ENCODE measurements around the gene FBXO21.
"Not testable (repeated sequence)": the region's sequence is repeated elsewhere in the genome, so short reads cannot be mapped to it uniquely, and the experiment has no call there.

The FBXO21 gene

GRCh38 chr12:117190210-117190781 lies at the start of gene FBXO21:
Gene FBXO21, minus strand, starts transcription at chr12:117190470. Its CDS starts 14 bp downstream, at chr12:117190456.
- DNase-seq: peak; percentile 93

- peak; percentile 87 for DNase-seq
Measured at GRCh38 chr12:117236456-117237001, 46.3 kb upstream of the FBXO21 start.

GRCh38 chr12:117235261-117235660 lies 45.0 kb upstream of the FBXO21 start:
- DNase-seq: no peak

GRCh38 chr12:117234441-117234840 lies 44.2 kb upstream of the FBXO21 start:
- DNase-seq: no peak

- peak; percentile 5 for DNase-seq
Measured at GRCh38 chr12:117231750-117232149, 41.5 kb upstream of the FBXO21 start.

GRCh38 chr12:117228239-117228638 lies 38.0 kb upstream of the FBXO21 start:
- DNase-seq: no peak

GRCh38 chr12:117227000-117227653 lies 36.9 kb upstream of the FBXO21 start:
- DNase-seq: peak; percentile 7

- no peak for DNase-seq
Measured at GRCh38 chr12:117226505-117226904, 36.2 kb upstream of the FBXO21 start.

GRCh38 chr12:117225179-117225578 lies 34.9 kb upstream of the FBXO21 start:
- no peak for DNase-seq

GRCh38 chr12:117220947-117221346 lies 30.7 kb upstream of the FBXO21 start:
- DNase-seq: not testable (repeated sequence)

- no peak for DNase-seq
Measured at GRCh38 chr12:117218149-117218548, 27.9 kb upstream of the FBXO21 start.

GRCh38 chr12:117216686-117217085 lies 26.4 kb upstream of the FBXO21 start:
- no peak for DNase-seq

- DNase-seq: no peak
Measured at GRCh38 chr12:117214797-117215196, 24.5 kb upstream of the FBXO21 start.

GRCh38 chr12:117213295-117213808 lies 23.1 kb upstream of the FBXO21 start:
- DNase-seq: no peak

- DNase-seq: peak; percentile 80
Measured at GRCh38 chr12:117212563-117213190, 22.4 kb upstream of the FBXO21 start.

GRCh38 chr12:117210266-117210918 lies 20.1 kb upstream of the FBXO21 start:
- no peak for DNase-seq

- no peak for DNase-seq
Measured at GRCh38 chr12:117209626-117210025, 19.4 kb upstream of the FBXO21 start.

- DNase-seq: no peak
Measured at GRCh38 chr12:117208811-117209455, 18.7 kb upstream of the FBXO21 start.

- no peak for DNase-seq
Measured at GRCh38 chr12:117208206-117208605, 17.9 kb upstream of the FBXO21 start.

- DNase-seq: no peak
Measured at GRCh38 chr12:117207675-117208074, 17.4 kb upstream of the FBXO21 start.

- DNase-seq: no peak
Measured at GRCh38 chr12:117202556-117202955, 12.3 kb upstream of the FBXO21 start.

GRCh38 chr12:117202033-117202432 lies 11.8 kb upstream of the FBXO21 start:
- no peak for DNase-seq

Measured in hematopoietic multipotent progenitor cell treated with erythropoietin and hydrocortisone succinate and interleukin-3 and kit ligand, for 4 days (in vitro differentiated cells).